Measurements from ENCODE around the gene PDE7B.

GRCh38 chr6:135983718-135984343, 132.3 kb downstream of the PDE7B start:
- no peak for TF ChIP-seq CTCF (conservative IDR thresholded peaks at IDR 0.05; ENCODE audit: low read depth, low read length)
- TF ChIP-seq EZH2 (IDR thresholded peaks at IDR 0.05; ENCODE audit: borderline replicate concordance, low read depth, low read length, poor library complexity, severe bottlenecking) = no peak

Measured in A673 (cell line).